CD8-positive, alpha-beta memory T cell (primary cell): ENCODE results near the gene TRPM5. TPM values are rescaled to one million over a fixed set of nuclear protein-coding genes. Genes with fewer than 3 reads are reported as not detected.

Experiments used
- CTCF ChIA-PET: fragments of 350-600 bp; sonication (Branson Sonifier 250); formaldehyde crosslinking; loops from one replicate; lab custom pipeline; 2021; ENCODE audit warnings: antibody characterized with exemption; lab: Charles Lee
- POLR2A ChIA-PET: fragments of 350-600 bp; sonication (Branson Sonifier 250); formaldehyde crosslinking; loops from one replicate; lab custom pipeline; 2021; ENCODE audit warnings: antibody characterized with exemption; lab: Charles Lee
- DNase-seq, 5 donors: peaks; one replicate each; pipeline versions ENCODE4 v3.0.0 to v3.0.0-alpha.2; 2020 to 2022; ENCODE audit warnings: mixed read lengths in 1 of 5
- H3K27ac ChIP-seq: one replicate; pipeline ENCODE4 v1.7.0; 2013; ENCODE audit warnings: low read depth, mild to moderate bottlenecking, low read length, moderate library complexity
- H3K27me3 ChIP-seq: 2 replicates; pipeline ENCODE4 v1.7.0; 2013; ENCODE audit warnings: low read length, mild to moderate bottlenecking; ENCODE audit not compliant: insufficient read depth, poor library complexity, severe bottlenecking
- H3K36me3 ChIP-seq: 2 replicates; pipeline ENCODE4 v1.7.0; 2013; ENCODE audit warnings: mild to moderate bottlenecking, low read length, moderate library complexity; ENCODE audit not compliant: insufficient read depth
- H3K4me1 ChIP-seq: 2 replicates; pipeline ENCODE4 v1.7.0; 2013; ENCODE audit warnings: mild to moderate bottlenecking, low read length, moderate library complexity; ENCODE audit not compliant: insufficient read depth
- H3K4me3 ChIP-seq: 2 replicates; pipeline ENCODE4 v1.7.0; 2013; ENCODE audit warnings: mild to moderate bottlenecking, low read length
- H3K9me3 ChIP-seq: 2 replicates; pipeline ENCODE4 v1.7.0; 2013; ENCODE audit warnings: mild to moderate bottlenecking, low read length
- H3K27ac Mint-ChIP-seq, 8 donors: one replicate each; pipeline ENCODE4 v1.8.0; 2020 to 2021; ENCODE audit warnings: mixed read lengths in 8 of 8, mild to moderate bottlenecking in 6 of 8, inconsistent platforms in 3 of 8, moderate library complexity in 3 of 8
- H3K27me3 Mint-ChIP-seq, 2 donors: one replicate each; pipeline ENCODE4 v1.8.0; 2020 to 2021; ENCODE audit warnings: mixed read lengths in 2 of 2, mild to moderate bottlenecking in 1 of 2, moderate library complexity in 1 of 2
- H3K36me3 Mint-ChIP-seq, 3 donors: one replicate each; pipeline ENCODE4 v1.8.0; 2020 to 2021; ENCODE audit warnings: mixed read lengths in 3 of 3, inconsistent platforms in 1 of 3, mild to moderate bottlenecking in 1 of 3
- H3K4me1 Mint-ChIP-seq, 3 donors: one replicate each; pipeline ENCODE4 v1.8.0; 2020 to 2021; ENCODE audit warnings: mixed read lengths in 3 of 3, inconsistent platforms in 1 of 3, mild to moderate bottlenecking in 1 of 3
- H3K4me3 Mint-ChIP-seq, 7 donors: one replicate each; pipeline ENCODE4 v1.8.0; 2020 to 2021; ENCODE audit warnings: mixed read lengths in 7 of 7, mild to moderate bottlenecking in 6 of 7, moderate library complexity in 4 of 7, inconsistent platforms in 2 of 7
- H3K9me3 Mint-ChIP-seq, 5 donors: one replicate each; pipeline ENCODE4 v1.8.0; 2020 to 2022; ENCODE audit warnings: mixed read lengths in 5 of 5, mild to moderate bottlenecking in 3 of 5, moderate library complexity in 2 of 5, inconsistent platforms in 1 of 5
- polyA plus RNA-seq: library from polyadenylated mRNA; unstranded; fragments of 300-500 nt; fragmentation: Illumina TruSeq; gene quantifications from one replicate; pipeline ENCODE4 v1.2.3, GENCODE V29; 2021
- total RNA-seq, 2 experiments: library from RNA; stranded (reverse); gene quantifications; one replicate each; pipeline ENCODE4 v1.2.3, GENCODE V29; 2021

Gene TRPM5
- total and polyA plus RNA-seq, 3 experiments from 2014 or later, result not detected

DNA sequence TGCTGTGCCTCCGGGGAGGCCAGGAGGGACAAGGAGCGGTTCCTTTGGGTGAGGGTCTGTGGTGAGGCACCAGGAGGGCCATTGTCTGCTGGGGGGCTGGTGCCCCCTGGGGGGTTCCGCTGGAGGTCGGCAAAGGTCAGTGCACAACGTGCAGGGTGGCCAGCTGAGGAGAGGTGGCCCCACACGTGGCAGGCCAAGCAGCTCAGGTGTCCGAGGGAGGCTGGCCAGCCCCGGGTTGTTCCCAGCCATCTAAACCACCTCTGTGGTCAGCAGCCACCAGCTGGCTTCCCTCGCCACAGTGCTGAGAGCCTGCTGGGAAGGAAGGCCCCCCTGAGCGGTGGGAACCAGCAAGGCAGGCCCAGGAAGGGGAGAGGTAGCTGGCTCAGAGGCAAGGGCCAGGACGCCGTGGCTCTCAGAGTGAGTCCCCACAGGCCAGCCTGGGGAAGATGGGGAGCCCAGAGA, 39.5 kb downstream of the TRPM5 start:
- H3K9me3 ChIP-seq, result no peaks in the 10 kb centered on the region

GRCh38 chr11:2402890-2403645, 41.2 kb downstream of the TRPM5 start:
- CTCF ChIA-PET, result interaction anchor here (1.1 to 6.4 kb wide), 4 partner anchors 18 to 209 kb away, joined by 4 to 53 read pairs (median 4); no protein-coding TSS in a partner anchor
- H3K36me3 Mint-ChIP-seq, result peaks cover 0 to 37% (median 0%) of the 10 kb centered on the region in 3 donors
- peaks cover 10 to 34% (median 15%) of the 10 kb centered on the region in 3 donors for H3K4me1 Mint-ChIP-seq
- peak overlapping the region in 5 of 7 donors; percentile 61 to 99 (median 67) for H3K4me3 Mint-ChIP-seq
- H3K27ac ChIP-seq, result no peak overlapping the region
- peaks cover 0 to 3% of the 10 kb centered on the region in 2 donors for H3K27me3 Mint-ChIP-seq
- no peak overlapping the region for H3K27ac Mint-ChIP-seq
- H3K9me3 ChIP-seq, result no peaks in the 10 kb centered on the region
- no peak for DNase-seq
- no peak overlapping the region for H3K4me3 ChIP-seq
- no peaks in the 10 kb centered on the region for H3K36me3 ChIP-seq
- POLR2A ChIA-PET, result no interaction called here
- no peaks in the 10 kb centered on the region for H3K9me3 Mint-ChIP-seq
- peaks cover 24% of the 10 kb centered on the region for H3K4me1 ChIP-seq
- no peaks in the 10 kb centered on the region for H3K27me3 ChIP-seq

More for the DNA sequence above, 39.5 kb downstream of the TRPM5 start:
- DNase-seq, result no peak
- Mint-ChIP-seq H3K9me3 (no peaks in the 10 kb centered on the region), H3K4me1 (peaks cover 6 to 27% (median 13%) of the 10 kb centered on the region in 3 donors), H3K4me3 (no peak overlapping the region), H3K27ac (peak overlapping the region in 2 of 8 donors; percentile 9 to 77), H3K36me3 (peaks cover 0 to 37% (median 0%) of the 10 kb centered on the region in 3 donors), H3K27me3 (peaks cover 0 to 3% of the 10 kb centered on the region in 2 donors)
- CTCF ChIA-PET, result interaction anchor here (0.7 to 1.1 kb wide), 2 partner anchors 15 to 100 kb away, joined by 3 read pairs; no protein-coding TSS in a partner anchor
- Histone ChIP-seq H3K4me3 (no peak overlapping the region), H3K36me3 (no peaks in the 10 kb centered on the region), H3K4me1 (peaks cover 14% of the 10 kb centered on the region), H3K27me3 (no peaks in the 10 kb centered on the region), H3K27ac (no peak overlapping the region)
- POLR2A ChIA-PET, result no interaction called here

GRCh38 chr11:2402106-2402505, 42.2 kb downstream of the TRPM5 start:
- no peaks in the 10 kb centered on the region for H3K9me3 ChIP-seq
- Mint-ChIP-seq H3K4me1 (peaks cover 10 to 34% (median 15%) of the 10 kb centered on the region in 3 donors), H3K27ac (peak overlapping the region in 3 of 8 donors; percentile 21 to 97 (median 70)), H3K27me3 (peaks cover 0 to 3% of the 10 kb centered on the region in 2 donors), H3K36me3 (peaks cover 0 to 44% (median 0%) of the 10 kb centered on the region in 3 donors), H3K9me3 (no peaks in the 10 kb centered on the region), H3K4me3 (peak overlapping the region; percentile 62 to 99 (median 90))
- DNase-seq, result no peak
- no peak overlapping the region for H3K4me3 ChIP-seq
- H3K27me3 ChIP-seq, result no peaks in the 10 kb centered on the region
- no peaks in the 10 kb centered on the region for H3K36me3 ChIP-seq
- ChIA-PET POLR2A (interaction anchor here (1.1 kb wide), 1 partner anchor 20 kb away, joined by 5 read pairs; no protein-coding TSS in a partner anchor), CTCF (interaction anchor here (1.1 to 6.4 kb wide), 4 partner anchors 18 to 131 kb away, joined by 4 to 53 read pairs (median 11); no protein-coding TSS in a partner anchor)
- peaks cover 24% of the 10 kb centered on the region for H3K4me1 ChIP-seq
- H3K27ac ChIP-seq, result no peak overlapping the region

DNA sequence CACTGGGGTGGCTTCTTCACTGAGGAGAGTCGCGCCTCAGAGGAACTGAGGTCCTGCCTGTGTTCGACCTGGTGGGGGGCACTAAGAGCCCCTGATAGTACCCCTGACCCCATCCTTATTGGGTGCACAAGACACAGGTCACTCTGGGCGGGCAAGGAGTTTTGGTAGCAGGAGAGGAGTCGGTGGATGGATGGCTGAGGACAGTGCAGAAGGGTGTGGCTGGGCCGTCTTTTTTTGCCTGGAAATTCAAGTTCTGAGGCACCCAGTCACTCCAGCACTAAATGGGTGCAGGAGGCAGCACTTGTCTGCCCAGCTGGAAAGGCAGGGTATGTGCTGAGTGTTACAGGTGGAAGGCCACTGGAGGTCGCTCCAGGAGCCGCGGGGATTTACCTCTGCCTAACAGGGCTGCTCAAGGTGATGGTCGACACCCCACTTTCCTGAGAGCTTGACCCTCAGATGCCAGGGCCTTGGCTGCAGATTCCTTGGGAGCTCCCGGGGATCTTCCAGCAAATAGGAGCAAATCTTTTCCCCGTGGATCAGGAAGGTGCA, 42.8 kb downstream of the TRPM5 start:
- ChIA-PET POLR2A (interaction anchor here (1.1 to 2.6 kb wide), 3 partner anchors 19 to 99 kb away, joined by 5 to 26 read pairs (median 5); partner anchors contain the start of gene CD81), CTCF (interaction anchor here (1.1 to 6.4 kb wide), 5 partner anchors 8 to 207 kb away, joined by 4 to 53 read pairs (median 5); no protein-coding TSS in a partner anchor)
- H3K36me3 Mint-ChIP-seq, result peaks cover 0 to 50% (median 0%) of the 10 kb centered on the region in 3 donors
- peak overlapping the region in 7 of 8 donors; percentile 21 to 98 (median 82) for H3K27ac Mint-ChIP-seq
- peak overlapping the region; percentile 88 to 99 (median 91) for H3K4me3 Mint-ChIP-seq
- Histone ChIP-seq H3K36me3 (no peaks in the 10 kb centered on the region), H3K4me3 (peak overlapping the region; percentile 89), H3K27me3 (no peaks in the 10 kb centered on the region), H3K4me1 (peaks cover 24% of the 10 kb centered on the region), H3K27ac (peak overlapping the region; percentile 81), H3K9me3 (no peaks in the 10 kb centered on the region)
- no peaks in the 10 kb centered on the region for H3K9me3 Mint-ChIP-seq
- peaks cover 10 to 34% (median 15%) of the 10 kb centered on the region in 3 donors for H3K4me1 Mint-ChIP-seq
- H3K27me3 Mint-ChIP-seq, result peaks cover 0 to 3% of the 10 kb centered on the region in 2 donors
- DNase-seq, result no peak

DNA sequence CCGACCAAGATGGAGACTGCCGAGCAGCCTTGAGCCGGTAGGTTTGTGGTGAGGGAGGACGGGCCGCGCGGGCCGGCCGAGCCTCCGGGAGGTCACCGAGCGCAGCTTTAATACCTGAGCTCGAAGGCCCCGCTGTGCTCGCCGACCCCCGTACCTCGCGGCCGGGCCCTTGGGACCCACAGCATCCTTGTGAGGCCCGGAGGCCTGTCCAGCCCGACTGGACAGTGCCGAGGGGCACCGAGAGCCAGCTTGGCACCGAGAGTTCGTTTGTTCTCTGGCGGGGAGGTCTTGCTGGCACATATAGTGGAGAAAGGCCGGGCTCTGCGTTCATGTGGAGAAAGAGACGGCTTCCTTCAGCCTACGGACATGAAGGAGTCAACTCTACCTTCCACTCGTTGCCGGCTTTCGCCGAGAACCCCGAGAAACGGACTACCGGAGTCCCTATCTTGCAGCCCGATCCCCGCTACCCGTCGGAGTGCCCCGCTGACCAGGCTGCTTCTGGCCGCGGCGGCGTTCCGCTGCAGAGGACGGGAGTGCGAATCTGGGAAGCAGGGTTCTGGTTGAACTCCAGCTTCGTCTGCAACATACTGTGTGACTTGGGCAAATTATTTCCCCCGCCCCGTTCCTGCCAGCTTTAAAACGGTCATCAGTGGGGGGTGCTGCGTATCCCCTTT, 43.4 kb downstream of the TRPM5 start:
- Histone ChIP-seq H3K27me3 (no peaks in the 10 kb centered on the region), H3K4me1 (peaks cover 24% of the 10 kb centered on the region), H3K9me3 (no peaks in the 10 kb centered on the region), H3K4me3 (peak overlapping the region; percentile 89), H3K36me3 (no peaks in the 10 kb centered on the region), H3K27ac (peak overlapping the region; percentile 81)
- Mint-ChIP-seq H3K4me3 (peak overlapping the region; percentile 88 to 99 (median 91)), H3K27me3 (peaks cover 0 to 3% of the 10 kb centered on the region in 2 donors), H3K9me3 (no peaks in the 10 kb centered on the region), H3K4me1 (peaks cover 10 to 34% (median 15%) of the 10 kb centered on the region in 3 donors), H3K36me3 (peaks cover 0 to 56% (median 0%) of the 10 kb centered on the region in 3 donors), H3K27ac (peak overlapping the region; percentile 41 to 98 (median 94))
- POLR2A ChIA-PET, result interaction anchor here (0.7 to 2.6 kb wide), 10 partner anchors 14 to 153 kb away, joined by 3 to 26 read pairs (median 6); partner anchors contain the start of genes C11orf21, CD81 and TSPAN32
- CTCF ChIA-PET, result interaction anchor here (0.7 to 6.4 kb wide), 17 partner anchors 9 to 487 kb away, joined by 3 to 53 read pairs (median 4); partner anchors contain the start of genes C11orf21, CD81 and TSPAN32
- no peak for DNase-seq

DNA sequence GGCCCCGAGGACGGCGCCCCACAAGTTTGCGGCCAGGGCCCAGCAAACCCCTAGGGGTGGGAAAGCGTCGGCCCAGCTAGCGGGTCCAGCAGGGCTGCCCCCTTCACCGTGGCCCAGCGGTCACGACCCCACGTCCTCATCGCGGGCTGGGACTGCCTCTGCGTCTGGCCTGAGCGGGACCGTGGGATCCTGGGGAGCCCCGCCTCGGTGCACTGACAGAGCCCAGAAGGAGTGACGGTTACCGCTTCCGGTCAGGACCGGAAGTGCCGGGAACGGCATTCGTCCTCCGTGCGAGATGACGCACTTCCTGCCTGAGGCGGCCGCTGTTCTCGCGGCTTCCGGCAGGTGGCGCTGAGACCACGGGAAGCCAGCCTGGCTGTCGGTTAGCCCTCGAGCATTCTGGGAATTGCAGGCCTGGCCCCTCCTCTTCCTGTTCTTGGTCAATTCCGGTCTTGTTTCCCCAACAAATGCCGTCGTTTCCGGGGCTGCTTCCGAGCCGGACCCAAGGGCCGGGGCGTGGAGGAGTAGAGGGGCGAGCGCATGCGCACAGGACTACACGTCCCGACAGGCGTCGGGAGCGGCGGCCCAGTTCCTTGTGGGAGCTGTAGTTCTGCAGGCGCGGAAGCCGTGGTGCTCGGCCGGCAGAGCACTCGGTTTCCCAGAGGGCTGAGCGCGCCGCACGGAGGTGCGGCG, 44.1 kb downstream of the TRPM5 start, which contains the start of gene TSSC4:
Gene TSSC4, plus strand, starts transcription at position 682 of the 693 bp plus-strand sequence. CDS start 1,884 bp downstream, outside the sequence.
- no peaks in the 10 kb centered on the region for H3K36me3 ChIP-seq
- Mint-ChIP-seq H3K4me3 (peak within 1 kb of the TSS; percentile 88 to 99 (median 91)), H3K9me3 (no peaks in the 10 kb centered on the region), H3K27me3 (peaks cover 0 to 3% of the 10 kb centered on the region in 2 donors), H3K27ac (peak within 1 kb of the TSS; percentile 90 to 98 (median 96)), H3K36me3 (peaks cover 0 to 59% (median 0%) of the 10 kb centered on the region in 3 donors), H3K4me1 (peaks cover 10 to 34% (median 15%) of the 10 kb centered on the region in 3 donors)
- no peaks in the 10 kb centered on the region for H3K27me3 ChIP-seq
- peak within 1 kb of the TSS; percentile 97 for H3K27ac ChIP-seq
- ChIA-PET POLR2A (interaction anchor here (0.6 to 2.6 kb wide), 10 partner anchors 13 to 492 kb away, joined by 3 to 26 read pairs (median 6); partner anchors contain the start of genes C11orf21, CD81 and TSPAN32), CTCF (interaction anchor here (0.7 to 6.4 kb wide), 19 partner anchors 9 to 488 kb away, joined by 3 to 53 read pairs (median 4); partner anchors contain the start of genes C11orf21, CD81 and TSPAN32)
- peak within 1 kb of the TSS; percentile 89 for H3K4me3 ChIP-seq
- DNase-seq, result peak; percentile 99 to 100 (median 100)
- H3K9me3 ChIP-seq, result no peaks in the 10 kb centered on the region
- H3K4me1 ChIP-seq, result peaks cover 24% of the 10 kb centered on the region
